SK-N-DZ (cell line): ENCODE data around the gene CLCN3.
"Not testable (repeated sequence)": the region's sequence is repeated elsewhere in the genome, so short reads cannot be mapped to it uniquely, and the experiment has no call there.

Experiments used
- DNase-seq: peaks from one replicate; pipeline ENCODE4 v3.0.0-alpha.2; 2015; ENCODE audit warnings: low spot score

Gene CLCN3

DNA sequence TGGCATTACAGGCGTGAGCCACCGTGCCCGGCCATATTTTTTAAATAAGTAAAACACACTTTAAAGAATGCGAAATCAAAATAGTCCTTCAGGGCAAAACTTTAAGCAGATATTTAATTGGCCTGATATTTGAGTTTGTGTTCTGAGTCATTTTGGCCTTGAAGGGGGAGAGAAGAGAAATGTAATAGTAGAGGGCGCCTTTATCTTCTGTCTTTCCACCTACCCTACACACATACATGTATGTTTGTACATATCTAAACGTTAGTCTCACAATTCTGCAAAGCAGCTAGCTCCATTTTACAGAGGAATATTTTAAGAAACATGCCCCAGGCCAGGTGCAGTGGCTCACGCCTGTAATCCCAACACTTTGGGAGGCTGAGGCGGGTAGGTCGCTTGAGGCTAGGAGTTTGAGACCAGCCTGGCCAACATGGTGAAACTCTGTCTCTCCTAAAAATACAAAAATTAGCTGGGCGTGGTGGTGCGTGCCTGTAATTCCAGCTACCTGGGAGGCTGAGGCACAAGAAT lies 151.2 kb downstream of the CLCN3 start:
- not testable (repeated sequence) for DNase-seq
